GM18870 (cell line): ENCODE results near the gene ZNRF4.

Experiments used
- ATAC-seq: cut with Tn5 transposase; IDR thresholded peaks from one replicate; pipeline ENCODE4 v1.9.1; 2021; ENCODE audit warnings: moderate library complexity; ENCODE audit not compliant: unreplicated experiment

ZNRF4 gene

GRCh38 chr19:5501907-5502306 lies 46.7 kb downstream of the ZNRF4 start:
- ATAC-seq = no peak

- no peak for ATAC-seq
These were observed 48.4 kb downstream of the ZNRF4 start for GRCh38 chr19:5503598-5503997.

GRCh38 chr19:5504114-5504513 lies 48.9 kb downstream of the ZNRF4 start:
- ATAC-seq = no peak
